Measurements from ENCODE around the gene MSGN1. TPM values are rescaled to one million over a fixed set of nuclear protein-coding genes. Genes with fewer than 3 reads are reported as not detected.

Gene MSGN1
- total RNA-seq, 1 donor from 2014 or later = not detected

- DNase-seq (ENCODE audit: low read depth) = no peak
- TF ChIP-seq CTCF (IDR thresholded peaks at IDR 0.05; ENCODE audit: insufficient read depth, low read length, poor library complexity, severe bottlenecking) = no peak
- H3K27me3 ChIP-seq (ENCODE audit: control insufficient read depth, insufficient read depth, low read length) = no peaks in the 10 kb centered on the region
Observed at GRCh38 chr2:17843457-17843856, 27.2 kb downstream of the MSGN1 start.

GRCh38 chr2:17845806-17846205, 29.5 kb downstream of the MSGN1 start:
- H3K4me3 ChIP-seq (ENCODE audit: low read depth, low read length) = no peak overlapping the region
- no peak for TF ChIP-seq CTCF (IDR thresholded peaks at IDR 0.05; ENCODE audit: insufficient read depth, low read length, poor library complexity, severe bottlenecking)
- no peaks in the 10 kb centered on the region for H3K36me3 ChIP-seq (ENCODE audit: control insufficient read depth, insufficient read depth, low read length)
- H3K27me3 ChIP-seq (ENCODE audit: control insufficient read depth, insufficient read depth, low read length) = no peaks in the 10 kb centered on the region
- no peak for DNase-seq (ENCODE audit: low read depth)

More at GRCh38 chr2:17843457-17843856, 27.2 kb downstream of the MSGN1 start:
- H3K36me3 ChIP-seq (ENCODE audit: control insufficient read depth, insufficient read depth, low read length) = no peaks in the 10 kb centered on the region
- H3K4me3 ChIP-seq (ENCODE audit: low read depth, low read length) = no peak overlapping the region

- no peak for DNase-seq (ENCODE audit: low read depth)
- H3K27me3 ChIP-seq (ENCODE audit: control insufficient read depth, insufficient read depth, low read length) = no peaks in the 10 kb centered on the region
- TF ChIP-seq CTCF (IDR thresholded peaks at IDR 0.05; ENCODE audit: insufficient read depth, low read length, poor library complexity, severe bottlenecking) = no peak
- no peaks in the 10 kb centered on the region for H3K36me3 ChIP-seq (ENCODE audit: control insufficient read depth, insufficient read depth, low read length)
- no peak overlapping the region for H3K4me3 ChIP-seq (ENCODE audit: low read depth, low read length)
Observed at GRCh38 chr2:17846676-17847075, 30.4 kb downstream of the MSGN1 start.

- Histone ChIP-seq H3K27me3 (ENCODE audit: control insufficient read depth, insufficient read depth, low read length) (peaks cover 2% of the 10 kb centered on the region), H3K36me3 (ENCODE audit: control insufficient read depth, insufficient read depth, low read length) (no peaks in the 10 kb centered on the region), H3K4me3 (ENCODE audit: low read depth, low read length) (no peak overlapping the region)
- DNase-seq (ENCODE audit: low read depth) = no peak
- TF ChIP-seq CTCF (IDR thresholded peaks at IDR 0.05; ENCODE audit: insufficient read depth, low read length, poor library complexity, severe bottlenecking) = no peak
Observed at GRCh38 chr2:17847236-17847635, 31.0 kb downstream of the MSGN1 start.

GRCh38 chr2:17849275-17849674, 33.0 kb downstream of the MSGN1 start:
- no peak for DNase-seq (ENCODE audit: low read depth)
- H3K27me3 ChIP-seq (ENCODE audit: control insufficient read depth, insufficient read depth, low read length) = peaks cover 3% of the 10 kb centered on the region
- H3K4me3 ChIP-seq (ENCODE audit: low read depth, low read length) = no peak overlapping the region
- TF ChIP-seq CTCF (IDR thresholded peaks at IDR 0.05; ENCODE audit: insufficient read depth, low read length, poor library complexity, severe bottlenecking) = no peak
- H3K36me3 ChIP-seq (ENCODE audit: control insufficient read depth, insufficient read depth, low read length) = no peaks in the 10 kb centered on the region

- peaks cover 3% of the 10 kb centered on the region for H3K27me3 ChIP-seq (ENCODE audit: control insufficient read depth, insufficient read depth, low read length)
- no peaks in the 10 kb centered on the region for H3K36me3 ChIP-seq (ENCODE audit: control insufficient read depth, insufficient read depth, low read length)
- DNase-seq (ENCODE audit: low read depth) = no peak
- H3K4me3 ChIP-seq (ENCODE audit: low read depth, low read length) = no peak overlapping the region
- TF ChIP-seq CTCF (IDR thresholded peaks at IDR 0.05; ENCODE audit: insufficient read depth, low read length, poor library complexity, severe bottlenecking) = no peak
Observed at GRCh38 chr2:17850151-17850550, 33.9 kb downstream of the MSGN1 start.
